Daoy (cell line): Measurements from ENCODE around the gene TTC9B. TPM values are rescaled to one million over a fixed set of nuclear protein-coding genes. Genes with fewer than 3 reads are reported as not detected.
"Not testable (repeated sequence)": the region's sequence is repeated elsewhere in the genome, so short reads cannot be mapped to it uniquely, and the experiment has no call there.

ENCODE experiments used
- DNase-seq: peaks from one replicate; pipeline ENCODE4 v3.0.0-alpha.2; 2015; ENCODE audit warnings: low read depth
- total RNA-seq: library from RNA; depleted of rRNA; stranded (reverse); fragments of >200 nt; shearing (Covaris generic); gene quantifications from 2 replicates; pipeline ENCODE4 v1.2.3, GENCODE V29; 2014

TTC9B gene
- total RNA-seq, 1 experiment from 2014 or later = not detected

GRCh38 chr19:40232949-40233810 lies 15.0 kb upstream of the TTC9B start:
- DNase-seq = no peak

- no peak for DNase-seq
These were observed 14.3 kb upstream of the TTC9B start for GRCh38 chr19:40232479-40232878.

GRCh38 chr19:40231544-40232424 lies 13.6 kb upstream of the TTC9B start:
- DNase-seq = peak; percentile 41

GRCh38 chr19:40231057-40231456 lies 12.9 kb upstream of the TTC9B start:
- no peak for DNase-seq

- no peak for DNase-seq
These were observed 11.8 kb upstream of the TTC9B start for GRCh38 chr19:40229926-40230417.

DNA sequence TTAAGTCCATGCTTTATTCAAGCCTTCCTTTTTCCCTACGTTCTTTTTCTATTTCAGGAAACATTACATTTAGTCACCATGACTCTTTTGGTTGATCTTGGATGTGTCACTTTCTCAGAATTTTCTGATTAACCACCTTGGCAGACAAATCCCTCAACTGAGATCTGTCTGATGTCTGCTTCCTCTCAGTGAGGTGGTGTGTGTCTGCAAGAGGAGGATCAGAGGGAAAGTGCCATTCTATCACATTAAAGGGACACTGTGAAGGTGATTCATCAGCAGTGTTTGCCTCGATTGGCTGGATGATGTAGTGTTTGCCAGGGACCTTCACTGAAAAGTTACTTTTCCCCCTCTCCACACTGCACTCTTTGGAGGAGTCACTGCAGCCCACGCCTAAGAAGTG lies 11.3 kb upstream of the TTC9B start:
- DNase-seq = peak; percentile 39

GRCh38 chr19:40228863-40229262 lies 10.7 kb upstream of the TTC9B start:
- no peak for DNase-seq

GRCh38 chr19:40228346-40228745 lies 10.2 kb upstream of the TTC9B start:
- DNase-seq = no peak

DNA sequence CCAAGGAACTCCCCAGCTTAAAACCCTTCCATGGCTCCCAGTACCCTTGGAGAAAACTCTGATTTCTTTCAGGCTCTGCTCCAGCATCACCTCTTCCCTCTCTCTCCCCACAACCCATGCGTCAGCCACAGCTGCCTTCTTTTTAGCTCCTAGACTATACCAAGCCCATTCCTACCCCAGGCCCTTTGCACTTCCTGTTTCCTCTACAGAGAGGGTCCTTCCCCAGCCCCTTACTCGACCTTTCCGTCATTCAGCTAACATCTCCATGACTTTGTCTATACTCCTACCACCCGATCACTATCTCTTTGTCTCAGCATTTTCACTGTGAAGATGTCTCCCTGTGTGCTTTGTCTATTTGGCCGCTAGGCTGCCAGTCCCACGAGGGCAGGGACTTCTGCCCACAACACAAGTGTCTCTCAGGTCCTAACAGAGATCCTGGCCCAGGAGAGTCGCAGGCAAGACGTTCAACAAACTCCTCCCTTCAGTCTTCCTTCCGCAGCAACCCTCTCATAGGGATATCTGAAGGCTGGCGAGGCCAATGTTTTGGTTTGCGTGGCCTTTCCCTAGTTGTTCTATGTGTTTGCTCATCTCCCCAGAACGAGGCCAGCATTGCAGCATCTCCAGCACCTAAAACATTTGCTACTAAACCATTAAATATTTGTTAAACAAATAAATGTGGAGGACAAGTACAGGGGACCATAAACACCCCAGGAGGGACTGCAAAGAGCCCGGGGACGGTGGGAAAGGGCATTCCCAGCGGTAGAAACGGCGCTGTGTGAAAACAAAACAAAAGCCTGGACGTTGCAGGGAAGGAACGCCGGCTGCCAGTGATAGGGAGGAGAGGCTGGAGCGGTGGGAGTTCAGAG lies 7.5 kb upstream of the TTC9B start:
- no peak for DNase-seq

- DNase-seq = no peak
These were observed 6.4 kb upstream of the TTC9B start for GRCh38 chr19:40224342-40225150.

GRCh38 chr19:40223135-40223822 lies 5.1 kb upstream of the TTC9B start:
- no peak for DNase-seq

- DNase-seq = peak; percentile 82
These were observed 3.9 kb upstream of the TTC9B start for GRCh38 chr19:40221858-40222619.

DNA sequence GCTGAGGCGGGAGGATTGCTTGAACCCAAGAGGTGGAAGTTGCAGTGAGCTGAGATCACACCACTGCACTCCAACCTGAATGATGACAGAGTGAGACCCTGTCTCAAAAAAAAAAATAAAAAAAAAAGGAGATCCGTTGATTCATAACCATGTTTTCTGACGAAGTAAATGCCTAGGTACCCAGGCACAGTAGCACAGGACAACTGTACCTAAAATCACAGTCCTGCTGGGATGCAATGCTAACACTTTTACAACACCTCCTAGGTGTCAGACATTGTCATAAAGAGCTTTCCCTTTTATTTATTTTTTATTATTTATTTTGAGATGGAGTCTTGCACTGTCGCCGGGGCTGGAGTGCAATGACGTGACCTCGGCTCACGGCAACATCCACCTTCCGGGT lies 2.5 kb upstream of the TTC9B start:
- no peak for DNase-seq

GRCh38 chr19:40219721-40220276 lies 1.6 kb upstream of the TTC9B start:
- DNase-seq = peak; percentile 88

DNA sequence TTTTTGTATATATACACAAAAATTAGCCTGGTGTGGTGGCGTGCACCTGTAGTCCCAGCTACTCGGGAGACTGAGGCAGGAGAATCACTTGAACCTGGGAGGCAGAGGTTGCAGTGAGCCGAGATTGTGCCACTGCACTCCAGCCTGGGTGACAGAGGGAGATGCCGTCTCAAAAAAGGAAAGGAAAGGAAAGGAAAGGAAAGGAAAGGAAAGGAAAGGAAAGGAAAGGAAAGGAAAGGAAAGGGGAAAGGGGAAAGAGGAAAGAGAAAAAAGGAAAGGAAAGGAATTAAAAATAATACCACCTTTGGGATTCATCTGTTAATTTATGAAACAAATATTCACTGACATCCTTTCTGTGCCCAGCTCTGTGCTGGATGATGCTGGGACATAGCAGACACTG lies 845 bp upstream of the TTC9B start:
- DNase-seq = not testable (repeated sequence)

- peak; percentile 48 for DNase-seq
These were observed 965 bp downstream of the TTC9B start for GRCh38 chr19:40217027-40217810.

- no peak for DNase-seq
These were observed 1.5 kb downstream of the TTC9B start for GRCh38 chr19:40216777-40217026.

DNA sequence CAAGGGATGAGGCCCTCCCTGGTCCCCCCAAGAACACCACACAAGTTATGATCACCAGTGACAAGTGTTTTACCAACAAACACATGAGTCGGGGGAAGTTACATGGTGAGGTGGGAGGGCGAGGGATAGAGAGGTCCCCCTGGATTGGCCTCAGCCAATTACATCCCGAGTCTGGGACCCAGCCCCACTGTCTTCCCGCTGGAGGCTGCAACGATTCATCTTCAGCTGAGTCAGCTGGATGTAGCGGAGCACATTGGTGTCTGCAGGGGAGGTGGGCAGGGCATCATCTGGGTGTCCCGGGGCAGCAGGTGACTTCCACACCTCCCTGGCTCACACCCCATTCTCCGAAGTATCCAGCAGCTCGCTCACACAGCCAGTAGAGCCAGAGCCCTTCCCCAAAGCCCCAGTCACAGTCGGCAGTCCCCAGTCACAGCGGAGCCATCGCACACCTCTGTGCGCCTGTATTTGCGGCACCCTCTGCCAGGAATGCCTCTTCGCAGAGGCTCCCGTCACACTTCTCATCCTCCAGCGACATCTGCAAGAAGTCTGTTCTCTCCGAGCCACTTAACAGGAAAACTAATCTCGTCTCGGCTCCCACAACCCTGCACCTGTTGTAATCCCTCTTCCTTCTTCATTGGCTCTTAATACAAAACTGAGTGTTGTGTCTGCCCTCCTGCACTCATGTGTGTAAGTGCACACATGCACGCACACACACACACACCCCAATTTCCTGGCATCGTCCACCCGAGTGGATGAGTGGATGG lies 2.0 kb downstream of the TTC9B start:
- no peak for DNase-seq
